H1 (cell line): ENCODE data around the gene MTCL3.

ENCODE experiments used
- CTCF ChIA-PET: fragments of 300-600 bp; sonication (Branson Sonifier 250); formaldehyde crosslinking; loops from one replicate; lab custom pipeline; 2021; ENCODE audit not compliant: partially characterized antibody; lab: Charles Lee
- POLR2A ChIA-PET: fragments of 300-600 bp; sonication (Branson Sonifier 250); formaldehyde crosslinking; loops from one replicate; lab custom pipeline; 2021; ENCODE audit warnings: inconsistent platforms; ENCODE audit not compliant: partially characterized antibody; lab: Charles Lee
- DNase-seq, 2 experiments: peaks; one replicate each; pipeline versions ENCODE4 v3.0.0 to v3.0.0-alpha.2; 2010 to 2022; ENCODE audit warnings: low spot score in 2 of 2, low read depth in 1 of 2, mixed read lengths in 1 of 2
- FAIRE-seq: peaks from 2 replicates; lab custom pipeline; 2011; peaks lifted over from hg19 to GRCh38; lab: Jason Lieb, UNC
- H2AFZ ChIP-seq: 2 replicates; pipeline ENCODE4 v1.8.1; 2012; ENCODE audit warnings: low read length, inconsistent platforms
- H2AK5ac ChIP-seq: 2 replicates; pipeline ENCODE4 v1.6.1; 2013; ENCODE audit warnings: low read depth, low read length
- H2BK120ac ChIP-seq: replicated peaks from 2 replicates; pipeline ENCODE3; 2013; ENCODE audit warnings: low read depth, low read length, inconsistent platforms
- H2BK12ac ChIP-seq: 2 replicates; pipeline ENCODE4 v1.6.1; 2013; ENCODE audit warnings: low read depth, low read length
- H2BK15ac ChIP-seq: 2 replicates; pipeline ENCODE4 v1.6.1; 2013; ENCODE audit warnings: low read length
- H2BK20ac ChIP-seq: 2 replicates; pipeline ENCODE4 v1.6.1; 2013; ENCODE audit warnings: low read length
- H2BK5ac ChIP-seq: 2 replicates; pipeline ENCODE4 v1.6.1; 2013; ENCODE audit warnings: low read depth, low read length
- H3K14ac ChIP-seq: 2 replicates; pipeline ENCODE4 v1.6.1; 2013; ENCODE audit warnings: inconsistent platforms; ENCODE audit not compliant: insufficient read length
- H3K18ac ChIP-seq: 2 replicates; pipeline ENCODE4 v1.6.1; 2013; ENCODE audit warnings: low read length; ENCODE audit errors: extremely low read depth
- H3K23ac ChIP-seq: 2 replicates; pipeline ENCODE4 v1.6.1; 2013; ENCODE audit warnings: inconsistent platforms; ENCODE audit not compliant: insufficient read length
- H3K23me2 ChIP-seq: 2 replicates; pipeline ENCODE4 v1.6.1; 2013; ENCODE audit warnings: low read depth, low read length
- H3K27ac ChIP-seq: 2 replicates; pipeline ENCODE4 v1.6.1; 2011; ENCODE audit warnings: low read depth, low read length, inconsistent platforms
- H3K27me3 ChIP-seq, 4 experiments: replicated peaks in 1 of 4; 1 replicate in 1 of 4; 2 replicates in 3 of 4; pipeline versions ENCODE4 v1.6.1 to v1.8.1; 2011 to 2013; ENCODE audit warnings: low read length in 3 of 4, mild to moderate bottlenecking in 3 of 4, inconsistent platforms in 2 of 4, mixed read lengths in 2 of 4, moderate library complexity in 1 of 4; ENCODE audit not compliant: control insufficient read depth in 3 of 4, insufficient read depth in 3 of 4; ENCODE audit errors: extremely low read depth in 1 of 4
- H3K36me3 ChIP-seq, 4 experiments: 2 replicates each; pipeline versions ENCODE4 v1.6.1 to v1.8.1; 2011 to 2013; ENCODE audit warnings: mild to moderate bottlenecking in 4 of 4, low read length in 3 of 4, moderate library complexity in 2 of 4, control low read depth in 1 of 4, inconsistent platforms in 1 of 4; ENCODE audit not compliant: insufficient read depth in 4 of 4, control insufficient read depth in 2 of 4
- H3K4ac ChIP-seq: replicated peaks from 2 replicates; pipeline ENCODE3; 2013; ENCODE audit warnings: low read length, low read depth, mixed read lengths, inconsistent platforms; ENCODE audit not compliant: insufficient read length
- H3K4me1 ChIP-seq, 4 experiments: replicated peaks in 1 of 4; 1 replicate in 1 of 4; 2 replicates in 3 of 4; pipeline versions ENCODE4 v1.6.1 to v1.8.1; 2011 to 2013; ENCODE audit warnings: low read length in 3 of 4, inconsistent platforms in 2 of 4, mixed read lengths in 1 of 4; ENCODE audit not compliant: insufficient read depth in 4 of 4, control insufficient read depth in 3 of 4
- H3K4me2 ChIP-seq, 2 experiments: 2 replicates each; pipeline versions ENCODE4 v1.6.1 to v1.8.1; 2011 to 2013; ENCODE audit warnings: low read depth in 2 of 2, low read length in 2 of 2, control low read depth in 1 of 2, inconsistent platforms in 1 of 2, mild to moderate bottlenecking in 1 of 2; ENCODE audit not compliant: insufficient read depth in 1 of 2
- H3K4me3 ChIP-seq, 4 experiments: fragments of 200-600, 300-600 bp in 1 of 4; sonication (generic), shearing (Covaris generic), sonication (Bioruptor Twin) in 1 of 4; 2 replicates each; pipeline versions ENCODE4 v1.5.1 to v1.8.1; 2011 to 2016; ENCODE audit warnings: low read length in 4 of 4, low read depth in 3 of 4, control low read depth in 2 of 4, inconsistent platforms in 2 of 4, mild to moderate bottlenecking in 2 of 4, mixed read lengths in 1 of 4, moderate library complexity in 1 of 4; ENCODE audit not compliant: insufficient read depth in 2 of 4; ENCODE audit errors: extremely low read depth in 1 of 4
- H3K56ac ChIP-seq: replicated peaks from 2 replicates; pipeline ENCODE3; 2013; ENCODE audit warnings: low read depth, mild to moderate bottlenecking, mixed read lengths, low read length, inconsistent platforms; ENCODE audit not compliant: insufficient read length
- H3K79me1 ChIP-seq: 2 replicates; pipeline ENCODE4 v1.6.1; 2013; ENCODE audit warnings: low read depth, low read length, control low read depth
- H3K79me2 ChIP-seq, 2 experiments: 2 replicates each; pipeline versions ENCODE4 v1.6.1 to v1.8.1; 2012 to 2013; ENCODE audit warnings: low read length in 2 of 2, mild to moderate bottlenecking in 2 of 2, inconsistent platforms in 1 of 2; ENCODE audit not compliant: insufficient read depth in 2 of 2, control insufficient read depth in 1 of 2
- H3K9ac ChIP-seq, 4 experiments: replicated peaks in 1 of 4; 1 replicate in 1 of 4; 2 replicates in 3 of 4; pipeline versions ENCODE4 v1.6.1 to v1.8.1; 2011 to 2013; ENCODE audit warnings: low read depth in 3 of 4, low read length in 3 of 4, control low read depth in 2 of 4, mild to moderate bottlenecking in 2 of 4, moderate library complexity in 2 of 4, inconsistent platforms in 1 of 4; ENCODE audit errors: extremely low read depth in 1 of 4
- H3K9me3 ChIP-seq, 2 experiments: 2 replicates each; pipeline versions ENCODE4 v1.6.1 to v1.8.1; 2012 to 2013; ENCODE audit warnings: mild to moderate bottlenecking in 2 of 2, moderate library complexity in 2 of 2, control low read depth in 1 of 2, inconsistent platforms in 1 of 2, low read depth in 1 of 2, low read length in 1 of 2, mixed read lengths in 1 of 2; ENCODE audit not compliant: insufficient read depth in 2 of 2
- H4K20me1 ChIP-seq, 2 experiments: replicated peaks in 1 of 2; 2 replicates each; pipeline versions ENCODE3 to v1.8.1; 2011 to 2013; ENCODE audit warnings: inconsistent platforms in 2 of 2, low read length in 2 of 2, mild to moderate bottlenecking in 1 of 2; ENCODE audit not compliant: insufficient read depth in 2 of 2, control insufficient read depth in 1 of 2
- H4K5ac ChIP-seq: 2 replicates; pipeline ENCODE4 v1.6.1; 2013; ENCODE audit warnings: low read length, low read depth, mixed read lengths, inconsistent platforms; ENCODE audit not compliant: insufficient read length
- H4K8ac ChIP-seq: 2 replicates; pipeline ENCODE4 v1.8.0; 2013; ENCODE audit warnings: mild to moderate bottlenecking, moderate library complexity, low read length, inconsistent platforms; ENCODE audit not compliant: insufficient read depth; ENCODE audit errors: extremely low read depth
- H4K91ac ChIP-seq: replicated peaks from 2 replicates; pipeline ENCODE3; 2013; ENCODE audit warnings: low read length, mixed read lengths, inconsistent platforms; ENCODE audit not compliant: insufficient read length
- ASH2L ChIP-seq: fragments of 200-600, 300-600 bp; sonication (generic); IDR thresholded peaks from one replicate; pipeline ENCODE4 v1.7.1; 2017; ENCODE audit warnings: low read length
- CBX8 ChIP-seq: fragments of 300-800, 300-1000 bp; sonication (generic); IDR thresholded peaks from 2 replicates; pipeline ENCODE4 v1.7.1; 2016; ENCODE audit warnings: low read depth, low read length, borderline replicate concordance
- CHD1 ChIP-seq: IDR thresholded peaks from 2 replicates; pipeline ENCODE4 v1.6.1; 2012; ENCODE audit warnings: low read depth, low read length, improper control_type of control experiment
- EZH2 ChIP-seq: fragments of 200-600 bp; sonication (generic); IDR thresholded peaks from 2 replicates; pipeline ENCODE4 v1.7.1; 2012; ENCODE audit warnings: low read depth, mild to moderate bottlenecking, moderate library complexity, low read length, inconsistent platforms; ENCODE audit not compliant: severe bottlenecking
- KDM1A ChIP-seq: fragments of 200-600, 300-600 bp; sonication (generic); IDR thresholded peaks from 2 replicates; pipeline ENCODE4 v1.7.1; 2016; ENCODE audit warnings: mild to moderate bottlenecking, low read length, borderline replicate concordance
- KDM4A ChIP-seq: IDR thresholded peaks from one replicate; pipeline ENCODE4 v1.7.1; 2012; ENCODE audit warnings: low read depth, mild to moderate bottlenecking, moderate library complexity, low read length, inconsistent platforms; ENCODE audit not compliant: severe bottlenecking
- MAFK ChIP-seq: IDR thresholded peaks from 2 replicates; pipeline ENCODE4 v1.6.1; 2012; ENCODE audit warnings: low read depth, mild to moderate bottlenecking, improper control_type of control experiment, low read length
- POU5F1 ChIP-seq: IDR thresholded peaks from 2 replicates; pipeline ENCODE4 v1.6.1; 2011; ENCODE audit warnings: low read depth, mild to moderate bottlenecking, low read length, moderate library complexity
- RAD21 ChIP-seq, 2 experiments: IDR thresholded peaks in 1 of 2; conservative IDR thresholded peaks in 1 of 2; 2 replicates each; pipeline ENCODE4 v1.6.1; 2011; ENCODE audit warnings: low read depth in 2 of 2, low read length in 2 of 2, improper control_type of control experiment in 1 of 2, inconsistent platforms in 1 of 2, mild to moderate bottlenecking in 1 of 2, moderate library complexity in 1 of 2
- RNF2 ChIP-seq: fragments of 200-900, 300-1000 bp; sonication (generic); IDR thresholded peaks from 2 replicates; pipeline ENCODE4 v1.7.1; 2016; ENCODE audit warnings: borderline replicate concordance, low read depth, mild to moderate bottlenecking, antibody characterized with exemption, low read length; ENCODE audit not compliant: poor library complexity, severe bottlenecking; ENCODE audit errors: missing control alignments
- SIN3A ChIP-seq, 2 experiments: IDR thresholded peaks in 1 of 2; conservative IDR thresholded peaks in 1 of 2; 2 replicates each; pipeline ENCODE4 v1.6.1; 2011 to 2012; ENCODE audit warnings: low read length in 2 of 2, improper control_type of control experiment in 1 of 2, low read depth in 1 of 2, mild to moderate bottlenecking in 1 of 2
- SRF ChIP-seq: IDR thresholded peaks from 2 replicates; pipeline ENCODE4 v1.6.1; 2011; ENCODE audit warnings: mild to moderate bottlenecking, low read depth, low read length, moderate library complexity
- TCF12 ChIP-seq: IDR thresholded peaks from 2 replicates; pipeline ENCODE4 v1.6.1; 2011; ENCODE audit warnings: low read depth, mild to moderate bottlenecking, low read length
- TF ChIP-seq, protein P1 (sequence below): IDR thresholded peaks from 2 replicates; pipeline ENCODE4 v1.6.1; 2012; ENCODE audit warnings: low read length, inconsistent platforms

MTCL3 gene

DNA sequence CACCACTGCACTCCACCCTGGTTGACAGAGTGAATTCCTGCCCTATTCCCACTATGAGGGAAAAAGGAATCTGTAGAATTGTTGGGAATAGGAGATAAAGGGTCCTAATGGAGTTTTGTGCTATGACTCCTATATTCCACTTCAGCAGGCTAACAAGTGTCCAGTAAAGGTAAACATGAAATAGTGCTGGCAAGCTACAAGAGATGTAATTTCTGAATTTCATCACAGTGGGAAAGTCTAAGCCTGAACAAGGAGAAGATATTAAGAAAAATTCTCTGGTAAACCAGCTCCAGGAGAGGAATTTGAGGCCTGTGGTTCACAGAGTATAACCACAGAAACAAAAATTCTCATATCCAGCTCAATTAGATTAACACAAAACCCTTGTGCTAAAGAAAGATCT is 47.5 kb upstream of the MTCL3 start:
- Histone ChIP-seq H4K20me1 (no peaks in the 10 kb centered on the region), H3K23ac (no peak overlapping the region), H4K5ac (no peak overlapping the region), H2BK5ac (no peak overlapping the region), H3K4me1 (no peaks in the 10 kb centered on the region), H3K4me2 (no peak overlapping the region), H3K18ac (no peak overlapping the region), H4K8ac (no peak overlapping the region), H2BK20ac (no peak overlapping the region), H3K79me2 (no peaks in the 10 kb centered on the region), H3K36me3 (no peaks in the 10 kb centered on the region), H2BK120ac (no peak overlapping the region), H2AK5ac (no peak overlapping the region), H3K9me3 (no peaks in the 10 kb centered on the region), H2BK15ac (no peak overlapping the region), H2BK12ac (no peak overlapping the region), H3K9ac (no peak overlapping the region), H3K4me3 (no peak overlapping the region), H4K91ac (no peak overlapping the region), H3K27me3 (no peaks in the 10 kb centered on the region), H3K14ac (no peak overlapping the region), H3K79me1 (no peaks in the 10 kb centered on the region), H3K4ac (no peak overlapping the region), H3K23me2 (no peaks in the 10 kb centered on the region), H3K27ac (no peak overlapping the region), H3K56ac (no peak overlapping the region), H2AFZ (no peak overlapping the region)
- ChIA-PET POLR2A (no interaction called here), CTCF (no interaction called here)
- DNase-seq (no peak), FAIRE-seq (no peak)
- TF ChIP-seq ASH2L (no peak), EZH2 (no peak), POU5F1 (no peak), KDM1A (no peak), SRF (no peak), MAFK (no peak), KDM4A (no peak), SIN3A (conservative IDR thresholded peaks at IDR 0.05 in 1 of 2, IDR thresholded peaks at IDR 0.05 in 1 of 2; ENCODE audit: low read depth in 1 of 2, low read length in 2 of 2) (no peak), CHD1 (no peak), CBX8 (no peak), RAD21 (IDR thresholded peaks at IDR 0.05 in 1 of 2, conservative IDR thresholded peaks at IDR 0.05 in 1 of 2; ENCODE audit: low read depth in 2 of 2, low read length in 2 of 2) (no peak), RNF2 (no peak), TCF12 (no peak)
- TF ChIP-seq, protein P1, sequence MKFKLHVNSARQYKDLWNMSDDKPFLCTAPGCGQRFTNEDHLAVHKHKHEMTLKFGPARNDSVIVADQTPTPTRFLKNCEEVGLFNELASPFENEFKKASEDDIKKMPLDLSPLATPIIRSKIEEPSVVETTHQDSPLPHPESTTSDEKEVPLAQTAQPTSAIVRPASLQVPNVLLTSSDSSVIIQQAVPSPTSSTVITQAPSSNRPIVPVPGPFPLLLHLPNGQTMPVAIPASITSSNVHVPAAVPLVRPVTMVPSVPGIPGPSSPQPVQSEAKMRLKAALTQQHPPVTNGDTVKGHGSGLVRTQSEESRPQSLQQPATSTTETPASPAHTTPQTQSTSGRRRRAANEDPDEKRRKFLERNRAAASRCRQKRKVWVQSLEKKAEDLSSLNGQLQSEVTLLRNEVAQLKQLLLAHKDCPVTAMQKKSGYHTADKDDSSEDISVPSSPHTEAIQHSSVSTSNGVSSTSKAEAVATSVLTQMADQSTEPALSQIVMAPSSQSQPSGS, result no peak
